D341Med (cell line): ENCODE measurements around the gene NMRK1.
A peak's percentile ranks its signal among the peaks of the same experiment; 100 is the strongest.

Experiments
- DNase-seq: peaks from one replicate; pipeline ENCODE4 v3.0.0; 2012; ENCODE audit warnings: low spot score

The NMRK1 gene

DNA sequence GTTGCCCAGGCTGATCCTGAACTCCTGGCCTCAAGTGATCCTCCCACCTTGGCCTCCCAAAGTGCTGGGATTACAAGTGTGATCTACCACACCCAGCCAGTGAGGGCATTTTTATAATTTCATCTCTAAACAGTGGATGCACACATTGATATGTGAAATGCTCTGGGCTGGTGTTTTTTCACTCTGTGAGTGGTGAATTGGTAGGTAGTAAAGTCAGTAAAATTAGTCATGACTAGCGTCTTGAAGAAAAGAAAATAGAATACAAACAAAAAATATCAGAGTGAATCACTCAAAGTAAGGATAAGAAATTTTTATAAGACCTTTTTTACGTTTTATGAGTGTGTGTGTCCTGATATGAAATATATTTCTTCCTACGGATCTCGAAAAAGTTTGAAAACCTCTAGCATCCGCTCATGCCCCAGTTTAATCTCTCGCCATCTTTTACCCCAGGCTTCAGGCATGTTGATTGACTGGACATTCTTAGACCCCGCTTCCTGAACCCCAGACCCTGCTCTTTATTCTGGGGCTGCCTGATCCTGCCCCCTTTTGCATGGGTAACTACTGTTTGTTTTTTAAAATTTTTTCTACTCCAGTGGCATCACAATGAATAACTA, 14.3 kb upstream of the NMRK1 start:
- DNase-seq, result no peak

DNA sequence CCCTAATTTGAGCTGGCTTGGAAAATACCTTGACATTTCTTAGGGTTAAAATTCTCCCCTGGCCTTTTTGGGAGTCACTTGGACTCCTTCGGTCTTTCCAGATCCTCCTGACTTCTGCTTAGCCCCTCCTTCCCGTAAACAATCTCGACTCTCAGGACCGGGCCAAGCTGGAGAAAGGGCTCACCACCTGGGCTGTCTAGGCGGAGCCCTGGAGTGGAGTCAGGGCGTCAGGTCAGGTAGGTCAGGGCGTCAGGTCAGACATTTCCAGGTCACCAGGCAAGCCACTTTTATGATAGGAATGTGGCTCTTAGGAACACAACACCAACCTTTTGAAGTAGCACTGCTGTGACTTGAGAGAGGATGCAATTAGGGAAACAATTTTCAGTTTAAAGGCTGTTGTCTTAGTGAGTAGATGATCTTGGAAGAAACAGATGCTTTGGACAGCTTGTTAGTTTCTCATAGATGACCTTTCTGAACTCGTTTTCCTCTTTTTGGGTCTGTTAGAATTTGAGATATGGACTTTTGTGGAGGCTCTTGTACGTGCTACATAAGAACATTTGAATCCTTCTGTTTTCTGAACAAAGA, 13.1 kb upstream of the NMRK1 start:
- DNase-seq, result no peak

DNA sequence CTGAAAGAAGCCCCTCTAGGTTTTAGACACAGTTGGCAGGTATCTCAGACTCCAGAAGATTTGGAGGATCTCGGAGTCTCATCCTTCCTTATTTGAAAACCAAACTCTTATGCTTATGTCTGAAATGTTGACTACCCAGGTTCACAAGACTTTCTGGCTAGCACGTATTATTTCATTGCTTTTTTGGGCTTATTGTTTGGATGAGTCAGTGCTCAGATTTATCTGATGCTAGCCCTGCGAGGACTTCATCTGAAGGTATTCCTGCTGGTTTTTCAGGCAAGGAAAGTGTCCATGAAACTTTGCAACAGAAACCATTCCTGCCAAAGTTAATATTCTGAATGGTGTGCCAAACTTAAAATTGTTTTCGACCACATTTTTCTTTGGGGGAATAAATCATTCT, 8.8 kb upstream of the NMRK1 start:
- no peak for DNase-seq

DNA sequence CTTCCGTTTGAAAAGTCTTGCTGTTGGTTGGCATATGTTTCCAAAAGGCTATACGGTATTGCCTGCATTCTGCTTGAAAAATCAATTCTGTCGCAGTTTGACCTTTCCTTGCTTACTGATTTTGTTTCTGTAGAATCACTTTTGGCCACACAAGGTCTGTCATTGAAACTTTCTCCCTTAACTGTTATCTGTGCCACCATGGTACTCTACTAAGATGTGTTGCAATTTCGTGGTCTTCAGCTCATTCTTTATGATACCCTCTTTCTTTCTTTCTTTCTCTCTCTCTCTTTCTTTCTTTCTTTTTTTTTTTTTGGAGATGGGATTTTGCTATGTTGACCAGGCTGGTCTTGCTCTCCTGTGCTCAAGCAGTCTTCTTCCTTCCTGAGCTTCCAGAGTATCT, 4.8 kb upstream of the NMRK1 start:
- DNase-seq, result no peak

DNA sequence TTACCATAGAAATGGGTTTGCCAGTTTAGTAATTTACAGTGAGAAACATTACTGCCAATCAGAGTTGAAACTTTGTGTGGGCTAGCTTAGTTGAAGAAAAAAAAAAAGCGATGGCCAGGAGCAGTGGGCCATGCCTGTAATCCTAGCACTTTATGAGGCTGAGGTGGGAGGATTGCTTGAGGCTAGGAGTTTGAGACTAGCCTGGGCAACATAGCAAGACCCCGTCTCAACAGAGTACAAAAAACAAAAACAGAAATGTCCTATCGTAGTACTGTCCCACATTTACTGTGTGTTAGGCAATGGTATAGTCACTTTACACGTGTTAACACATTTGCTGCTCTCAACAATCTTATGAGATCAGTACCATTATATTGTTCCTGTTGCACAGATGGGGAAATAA, 2.6 kb upstream of the NMRK1 start:
- no peak for DNase-seq

DNA sequence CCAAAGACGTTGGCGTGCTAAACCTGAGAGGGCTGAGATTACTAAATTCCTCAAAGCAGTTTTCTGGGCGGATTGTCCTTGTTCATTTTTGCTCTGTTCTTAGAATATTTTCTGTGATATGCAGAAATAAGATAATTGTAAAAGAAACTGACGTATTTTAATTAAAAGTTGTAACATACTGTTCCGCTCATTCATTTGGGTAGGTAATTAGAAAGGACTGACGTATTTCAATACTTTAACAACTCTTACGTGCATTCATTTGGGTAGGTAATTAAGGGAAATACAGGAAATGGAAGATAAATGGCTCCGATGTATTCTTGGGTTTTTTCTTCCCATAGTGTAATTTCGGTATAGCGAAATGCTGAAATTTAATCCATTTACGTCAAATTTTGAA, 1.4 kb upstream of the NMRK1 start:
- DNase-seq, result no peak

DNA sequence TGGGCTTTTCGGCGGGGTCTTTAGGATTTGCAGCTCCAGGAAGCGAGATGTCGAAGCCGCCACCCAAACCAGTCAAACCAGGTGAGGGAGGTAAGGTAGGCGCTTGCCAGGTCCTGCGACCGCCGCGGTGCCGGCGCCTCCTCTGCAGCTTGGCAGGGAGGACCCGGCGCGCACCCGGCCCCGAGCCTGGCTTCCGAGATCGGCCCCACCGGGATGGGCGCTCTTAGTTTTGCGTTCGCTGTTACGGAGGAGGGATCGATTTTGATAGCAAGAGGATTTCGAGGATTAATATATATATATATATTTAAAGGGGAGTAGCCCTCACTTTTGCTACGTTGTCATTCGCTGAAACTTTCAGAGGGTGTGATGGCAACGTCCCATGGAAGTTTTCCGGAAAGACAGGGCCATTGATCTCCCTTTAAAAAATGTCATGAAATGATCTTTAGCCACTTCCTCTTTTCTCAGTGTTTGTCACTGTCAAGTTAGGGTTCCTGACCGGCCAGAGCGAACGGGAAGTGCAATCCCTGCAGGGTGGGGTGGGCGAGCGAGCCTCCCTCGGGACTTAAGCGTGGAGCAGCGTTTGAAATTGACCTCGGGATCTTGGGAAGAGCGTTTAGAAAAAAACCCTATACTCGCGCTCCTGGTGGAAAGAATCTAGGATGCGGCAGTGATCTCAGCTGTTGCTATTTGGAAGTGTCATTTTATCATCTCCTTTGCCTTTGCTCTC, 854 bp upstream of the NMRK1 start:
- DNase-seq, result peak; percentile 62

DNA sequence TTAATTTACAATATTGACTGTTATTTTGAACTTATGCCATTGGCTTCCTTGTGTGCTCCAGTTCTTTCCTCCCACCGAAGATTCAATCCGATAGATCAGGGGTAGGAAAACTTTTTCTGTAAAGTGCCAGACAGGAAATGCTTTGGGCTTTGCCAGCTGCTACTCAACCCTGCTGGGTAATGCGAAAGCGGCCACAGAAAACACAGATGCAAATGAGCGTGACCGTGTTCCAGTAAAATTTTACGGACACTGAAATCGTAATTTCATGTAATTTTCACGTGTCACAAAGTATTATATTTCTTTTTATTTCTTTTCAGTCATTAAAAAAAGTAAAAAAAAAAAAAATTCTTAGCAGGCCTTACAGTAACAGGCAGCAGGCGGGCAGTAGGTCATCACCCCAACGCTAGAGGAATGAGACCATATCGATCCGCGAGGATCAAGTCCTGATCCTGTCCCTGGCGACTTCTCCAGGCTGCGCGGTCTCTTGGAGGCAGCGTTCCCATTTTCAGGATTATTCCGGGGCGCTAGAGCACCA, 599 bp downstream of the NMRK1 start:
- DNase-seq, result no peak

DNA sequence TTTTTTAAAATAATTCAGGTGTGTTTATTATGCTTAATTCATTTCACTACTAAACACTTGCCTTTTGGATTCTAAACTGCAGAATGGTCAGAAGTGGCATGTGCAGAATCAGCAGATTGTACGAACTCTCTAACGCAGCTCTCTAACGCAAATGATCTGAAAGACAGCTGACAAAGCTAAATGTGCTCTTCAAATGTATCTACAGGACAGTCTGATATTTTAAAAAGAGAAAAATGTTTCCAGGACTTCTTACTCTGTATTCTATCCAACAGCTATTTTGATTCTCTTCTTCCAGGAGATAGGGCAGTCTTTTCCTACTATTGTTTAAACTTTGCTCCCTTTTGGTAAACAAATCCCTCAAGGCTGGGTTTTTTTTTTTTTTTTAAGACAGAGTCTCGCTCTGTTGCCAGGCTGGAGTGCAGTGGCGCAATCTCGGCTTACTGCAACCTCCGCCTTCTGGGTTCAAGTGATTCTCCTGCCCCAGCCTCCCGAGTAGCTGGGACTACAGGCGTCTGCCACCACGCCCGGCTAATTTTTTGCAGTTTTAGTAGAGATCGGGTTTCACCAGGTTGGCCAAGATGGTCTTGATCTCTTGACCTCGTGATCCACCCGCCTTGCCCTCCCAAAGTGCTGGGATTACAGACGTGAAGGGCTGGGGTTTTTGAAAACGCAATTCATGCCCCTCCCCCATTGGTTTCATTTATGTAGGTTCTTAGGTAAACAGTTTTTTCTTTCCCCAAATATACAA, 1.2 kb downstream of the NMRK1 start:
- no peak for DNase-seq

DNA sequence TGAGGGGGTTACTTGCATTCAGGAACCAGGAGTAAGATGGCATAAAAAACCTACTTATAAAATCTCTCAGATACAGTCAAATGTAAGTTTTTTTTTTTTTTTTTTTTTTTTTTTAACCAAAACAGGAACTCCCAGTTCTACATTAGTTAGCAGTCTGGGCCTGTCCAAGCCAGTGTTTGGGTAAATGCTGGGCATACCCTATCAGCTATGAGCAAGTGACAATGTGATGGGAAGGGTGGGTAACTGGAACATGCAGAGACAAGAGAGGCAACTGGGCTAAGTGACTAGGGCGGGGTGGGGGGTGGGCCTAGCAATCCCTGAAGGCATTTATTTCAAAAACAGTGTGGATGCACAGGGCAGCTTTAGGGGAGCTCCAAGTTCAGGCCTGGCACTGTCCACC, 2.3 kb downstream of the NMRK1 start:
- DNase-seq, result no peak

DNA sequence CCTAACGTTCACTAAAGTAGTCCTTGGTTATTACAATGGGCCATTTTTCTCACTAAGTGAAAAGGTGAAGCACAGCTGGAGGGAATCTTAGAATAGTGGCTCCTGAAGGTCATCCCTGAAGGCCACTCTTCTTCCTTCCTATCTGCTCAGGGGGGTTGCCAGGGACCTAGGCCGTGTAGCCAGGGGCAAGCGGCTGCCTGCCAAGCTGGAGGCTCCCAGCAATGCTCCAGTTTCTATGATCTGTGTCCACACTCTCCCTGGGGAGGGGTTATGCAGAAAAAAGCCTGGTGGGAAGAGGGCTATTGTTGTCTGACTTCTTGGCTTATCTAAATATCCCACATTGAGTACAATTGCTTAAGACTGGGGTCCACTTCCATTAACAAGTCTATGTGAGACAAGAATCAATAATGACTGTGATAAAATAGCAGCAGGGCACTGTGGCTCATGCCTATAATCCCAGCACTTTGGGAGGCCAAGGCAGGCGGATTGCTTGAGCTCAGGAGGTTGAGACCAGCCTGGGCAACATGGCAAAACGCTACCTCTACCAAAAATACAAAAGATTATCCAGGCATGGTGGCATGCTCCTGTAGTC, 3.8 kb downstream of the NMRK1 start:
- no peak for DNase-seq

DNA sequence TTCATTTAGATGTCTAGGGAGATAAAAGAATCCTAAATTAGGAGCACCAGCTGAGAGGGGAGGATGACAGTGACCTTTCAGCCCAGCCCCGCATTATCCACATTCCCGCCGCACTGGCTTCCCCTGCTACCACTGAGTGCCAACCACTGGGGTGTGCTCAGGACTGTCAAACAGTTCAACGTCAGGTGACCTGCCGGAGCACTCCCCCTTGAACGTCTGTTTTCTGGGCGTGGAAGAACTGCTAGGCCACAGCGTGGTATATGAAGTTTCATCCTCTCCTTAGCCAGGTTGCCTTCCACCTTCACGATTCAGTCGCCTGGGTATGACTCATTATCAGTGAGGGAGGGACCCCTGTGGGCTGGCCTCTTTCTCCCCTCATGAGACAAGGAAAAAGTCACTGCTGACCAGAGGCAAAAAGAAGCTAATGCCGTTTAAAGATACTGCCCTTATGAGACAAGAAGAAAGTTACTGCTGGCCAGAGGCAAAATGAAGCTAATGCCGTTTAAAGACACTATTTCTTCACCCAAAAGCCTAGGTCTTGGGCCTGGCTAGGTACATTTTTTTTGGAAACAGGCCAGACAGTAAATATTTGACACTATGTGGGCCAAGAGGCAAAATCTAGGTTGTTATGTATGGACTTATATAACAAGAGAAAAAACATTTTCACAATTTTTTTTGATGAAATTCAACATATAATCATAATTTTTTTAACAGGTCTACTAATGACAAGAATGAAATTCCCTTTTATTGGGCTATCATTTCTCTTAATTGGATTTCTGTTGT, 4.6 kb downstream of the NMRK1 start:
- DNase-seq, result no peak

DNA sequence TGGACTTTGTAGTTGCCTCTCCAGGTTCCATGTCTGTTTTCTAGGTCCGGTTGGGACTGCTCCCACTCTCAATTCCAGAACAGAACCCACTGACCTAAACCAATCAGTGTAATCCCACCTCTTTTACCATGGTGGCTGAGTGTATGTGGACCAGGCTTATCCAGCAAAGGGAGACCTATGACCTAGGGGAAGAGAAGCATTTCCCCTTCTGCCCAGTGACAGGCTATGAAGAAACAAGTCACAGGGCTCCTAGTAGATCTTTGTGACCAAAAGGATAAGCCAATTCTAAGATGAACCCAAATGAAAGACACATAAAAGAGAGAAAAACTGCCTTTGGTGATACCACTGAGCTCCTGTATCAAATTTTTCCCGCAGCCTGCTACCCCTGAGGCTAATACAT, 6.3 kb downstream of the NMRK1 start:
- no peak for DNase-seq

DNA sequence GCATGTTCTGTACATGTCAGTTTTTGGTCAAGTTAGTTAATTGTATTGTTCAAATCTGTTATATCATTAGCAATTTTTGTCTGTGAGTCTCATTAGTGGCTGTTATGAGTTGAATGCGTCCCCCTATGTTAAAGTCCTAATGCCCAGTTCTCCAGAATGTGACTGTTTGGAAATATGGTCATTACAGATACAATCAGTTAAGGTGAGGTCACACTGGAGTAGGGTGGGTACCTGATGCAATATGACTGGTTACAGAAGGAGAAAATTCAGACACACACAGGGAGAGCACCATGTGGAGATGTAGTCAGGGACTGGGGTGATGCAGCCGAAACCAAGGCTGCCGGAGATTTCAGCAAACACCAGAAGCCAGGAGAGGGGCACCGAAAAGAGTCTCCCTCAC, 15.1 kb downstream of the NMRK1 start:
- no peak for DNase-seq

DNA sequence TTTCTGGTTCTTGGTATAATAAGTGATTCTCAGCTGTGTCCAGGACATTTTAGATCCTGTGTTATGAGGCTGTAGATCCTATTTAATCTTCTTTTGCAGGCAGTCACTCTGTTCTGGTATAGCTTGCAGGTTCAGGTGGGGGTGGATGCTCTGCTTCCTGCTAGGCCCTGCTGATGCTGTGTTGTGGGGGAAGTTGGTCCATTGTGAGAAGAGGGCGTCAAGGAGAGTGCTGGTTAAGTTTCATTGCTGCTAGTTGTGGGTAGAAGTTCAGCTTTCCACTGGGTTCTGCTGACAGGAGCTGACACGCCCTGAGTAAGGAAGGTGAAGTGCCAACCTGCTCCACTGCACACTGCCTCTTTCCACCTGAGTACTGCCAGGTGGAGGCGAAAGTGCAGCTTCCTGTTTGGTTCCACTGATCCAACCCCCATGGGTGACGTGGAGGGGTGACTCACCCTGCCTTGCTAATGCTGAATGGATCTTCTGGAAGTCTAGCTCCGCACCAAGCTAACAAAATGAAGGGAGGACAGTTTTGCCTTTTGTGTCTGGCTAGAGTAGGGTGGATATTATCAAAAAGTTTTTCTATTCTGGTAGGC, 16.3 kb downstream of the NMRK1 start:
- DNase-seq, result no peak

DNA sequence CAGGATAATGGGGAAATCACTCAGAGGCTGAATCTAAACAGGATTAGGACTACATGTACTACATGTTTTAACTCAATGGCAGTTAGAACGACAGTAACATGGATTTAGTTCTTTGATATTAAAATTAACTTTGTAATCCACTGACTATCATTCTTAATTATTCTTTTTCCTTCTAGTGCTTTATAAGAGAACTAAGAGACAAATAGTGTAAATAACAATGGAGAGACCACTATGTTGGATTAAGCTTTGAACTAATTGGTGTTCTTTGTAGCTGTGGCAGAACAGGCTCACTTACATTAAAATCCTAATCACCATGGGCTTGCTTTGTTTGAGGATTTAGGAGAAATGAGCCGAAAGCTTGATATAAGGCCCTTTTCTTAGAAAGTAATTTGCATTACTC, 18.8 kb downstream of the NMRK1 start:
- no peak for DNase-seq

DNA sequence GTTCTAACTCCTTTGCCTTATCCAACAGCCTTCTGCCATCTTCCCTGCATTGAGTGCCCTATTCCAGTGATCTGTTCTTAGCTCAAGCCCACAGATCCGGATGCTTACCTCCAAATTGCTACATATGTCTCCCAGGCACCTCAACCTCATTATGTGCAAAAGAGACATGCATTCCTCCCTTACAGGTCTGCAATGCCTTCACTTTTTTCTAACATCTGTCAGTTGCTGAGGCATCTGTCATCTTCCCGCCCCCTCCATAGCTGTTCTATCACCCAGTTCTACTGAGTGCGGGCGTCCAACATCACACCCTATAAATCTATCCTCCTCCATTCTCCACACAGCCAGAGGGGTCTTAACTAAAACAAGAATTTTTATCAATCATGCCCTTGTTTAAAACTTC, 20.1 kb downstream of the NMRK1 start:
- DNase-seq, result no peak

DNA sequence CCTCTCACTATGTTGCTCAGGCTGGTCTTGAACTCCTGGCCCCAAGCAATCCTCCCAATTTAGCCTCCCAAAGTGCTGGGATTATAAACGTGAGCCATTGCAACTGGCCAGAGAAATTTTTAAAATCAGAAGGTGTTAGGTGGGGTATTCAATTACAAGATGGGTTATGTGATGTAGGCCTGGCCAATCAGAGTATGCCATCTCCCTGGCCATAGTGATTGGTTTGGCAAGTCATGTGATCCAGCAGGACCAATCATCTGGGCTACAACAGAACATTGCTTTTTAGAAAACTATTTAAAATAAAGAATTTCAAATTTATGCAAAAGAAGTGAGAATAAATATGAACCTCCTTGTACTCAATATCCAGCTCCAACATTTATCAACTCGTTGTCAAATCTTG, 22.4 kb downstream of the NMRK1 start:
- no peak for DNase-seq

DNA sequence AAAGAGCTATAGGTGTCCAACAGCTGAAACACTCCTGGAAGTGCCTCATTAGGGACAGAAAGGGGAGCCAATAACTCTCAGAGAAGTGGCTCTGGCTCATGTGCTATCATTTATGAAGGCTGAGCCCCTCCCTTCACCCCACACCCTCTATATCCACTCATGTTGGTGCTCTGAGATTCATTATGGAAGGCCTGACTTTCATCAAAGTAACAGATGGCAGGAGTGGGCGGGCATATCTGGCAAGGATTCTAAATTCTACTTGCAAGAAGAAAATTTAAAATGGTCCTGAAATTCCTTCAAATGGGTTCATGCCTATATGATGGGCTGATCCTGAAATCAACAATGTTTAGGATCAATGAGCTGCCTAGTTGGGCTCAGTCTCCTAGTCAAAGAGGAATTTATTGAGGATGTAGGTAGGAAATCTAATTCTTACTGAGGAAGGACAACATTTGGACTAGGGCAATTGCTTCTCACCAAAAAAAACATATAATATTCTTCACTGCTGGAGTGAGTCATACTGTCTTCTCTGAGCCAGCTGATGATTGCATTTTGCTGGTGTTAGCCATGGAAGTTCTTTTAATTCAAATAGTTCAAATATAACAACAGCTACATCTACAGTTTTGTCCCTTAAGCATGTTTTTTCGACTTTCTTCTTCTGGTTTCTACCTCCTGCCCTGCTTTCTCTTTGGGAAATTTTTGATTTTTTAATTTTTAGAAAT, 23.5 kb downstream of the NMRK1 start:
- no peak for DNase-seq

DNA sequence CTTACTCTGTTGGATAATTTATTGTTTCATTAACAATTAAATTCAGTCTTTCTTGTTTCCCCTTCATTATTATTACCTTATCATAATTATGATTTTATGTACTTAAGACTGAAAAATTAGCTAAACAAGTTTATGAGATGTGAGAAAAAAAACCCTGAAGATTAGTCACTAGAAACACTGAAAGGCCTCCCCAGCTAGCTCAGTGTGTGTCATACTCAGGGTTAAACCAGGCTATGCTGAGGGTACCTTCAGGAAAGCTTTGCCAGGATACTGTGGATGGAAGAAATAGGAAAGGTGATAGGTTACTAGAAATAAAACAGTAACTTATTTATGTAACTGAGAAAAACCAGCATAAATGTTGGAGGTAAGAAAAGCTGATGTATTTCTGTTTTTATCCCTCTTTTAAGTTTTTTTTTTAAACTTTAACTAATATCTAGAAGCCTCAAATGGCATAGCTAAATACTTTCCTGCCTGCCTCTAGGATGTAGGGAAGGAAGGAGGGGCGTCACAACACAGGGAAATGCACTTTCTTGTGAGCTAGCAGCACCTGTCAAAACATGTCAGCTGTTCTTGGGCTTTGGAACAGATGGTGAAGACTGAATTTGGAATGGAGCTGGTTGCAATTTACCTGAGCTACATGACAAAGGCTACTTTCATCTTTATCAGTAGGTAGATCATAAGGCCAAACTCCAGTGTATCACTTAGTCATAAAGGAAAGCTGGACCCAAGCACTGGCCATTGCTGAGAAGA, 24.2 kb downstream of the NMRK1 start:
- DNase-seq, result no peak
